ENCODE results near the gene GNAS. TPM values are rescaled to one million over a fixed set of nuclear protein-coding genes. Genes with fewer than 3 reads are reported as not detected.

The GNAS gene
- total RNA-seq, 4 donors from 2014 or later: 513 to 854 (median 781) TPM

DNA sequence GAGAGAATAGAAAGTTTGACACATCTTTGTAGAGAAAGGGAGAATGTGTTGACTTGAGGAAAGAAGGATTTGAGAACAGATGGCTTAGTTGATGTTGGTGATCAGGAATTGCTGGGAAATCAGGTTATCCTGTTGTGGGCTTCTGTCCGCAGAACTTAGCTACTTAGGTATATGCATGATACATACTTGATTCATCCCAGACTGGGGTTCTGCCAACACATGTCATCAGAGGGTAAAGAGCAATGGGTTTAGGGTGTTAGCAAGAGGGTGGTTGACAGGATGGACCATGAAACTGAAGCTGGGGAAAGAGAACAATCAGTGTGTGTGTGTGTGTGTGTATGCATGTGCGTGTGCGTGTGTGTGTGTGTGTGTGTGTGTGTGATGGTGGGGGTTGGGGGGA lies 78.0 kb downstream of the GNAS start:
- TF ChIP-seq, protein P1, sequence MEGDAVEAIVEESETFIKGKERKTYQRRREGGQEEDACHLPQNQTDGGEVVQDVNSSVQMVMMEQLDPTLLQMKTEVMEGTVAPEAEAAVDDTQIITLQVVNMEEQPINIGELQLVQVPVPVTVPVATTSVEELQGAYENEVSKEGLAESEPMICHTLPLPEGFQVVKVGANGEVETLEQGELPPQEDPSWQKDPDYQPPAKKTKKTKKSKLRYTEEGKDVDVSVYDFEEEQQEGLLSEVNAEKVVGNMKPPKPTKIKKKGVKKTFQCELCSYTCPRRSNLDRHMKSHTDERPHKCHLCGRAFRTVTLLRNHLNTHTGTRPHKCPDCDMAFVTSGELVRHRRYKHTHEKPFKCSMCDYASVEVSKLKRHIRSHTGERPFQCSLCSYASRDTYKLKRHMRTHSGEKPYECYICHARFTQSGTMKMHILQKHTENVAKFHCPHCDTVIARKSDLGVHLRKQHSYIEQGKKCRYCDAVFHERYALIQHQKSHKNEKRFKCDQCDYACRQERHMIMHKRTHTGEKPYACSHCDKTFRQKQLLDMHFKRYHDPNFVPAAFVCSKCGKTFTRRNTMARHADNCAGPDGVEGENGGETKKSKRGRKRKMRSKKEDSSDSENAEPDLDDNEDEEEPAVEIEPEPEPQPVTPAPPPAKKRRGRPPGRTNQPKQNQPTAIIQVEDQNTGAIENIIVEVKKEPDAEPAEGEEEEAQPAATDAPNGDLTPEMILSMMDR (IDR thresholded peaks at IDR 0.05 in 4 of 5, conservative IDR thresholded peaks at IDR 0.05 in 1 of 5): no peak
- TF ChIP-seq POLR2A (IDR thresholded peaks at IDR 0.05): no peak
- no peaks in the 10 kb centered on the region for H3K27me3 ChIP-seq
- intact Hi-C loops (cut with DNase I; ENCODE audit: low total_unique reads): no loop called here
- no peak overlapping the region for H3K27ac ChIP-seq
- H3K9me3 ChIP-seq: no peaks in the 10 kb centered on the region
- H3K36me3 ChIP-seq: no peaks in the 10 kb centered on the region
- in situ Hi-C loops (cut with MboI; ENCODE audit: low sequenced_read_pairs in 4 of 4): no loop called here
- DNase-seq: no peak
- ATAC-seq: no peak
- H3K4me1 ChIP-seq: no peaks in the 10 kb centered on the region
- no peak overlapping the region for H3K4me3 ChIP-seq

DNA sequence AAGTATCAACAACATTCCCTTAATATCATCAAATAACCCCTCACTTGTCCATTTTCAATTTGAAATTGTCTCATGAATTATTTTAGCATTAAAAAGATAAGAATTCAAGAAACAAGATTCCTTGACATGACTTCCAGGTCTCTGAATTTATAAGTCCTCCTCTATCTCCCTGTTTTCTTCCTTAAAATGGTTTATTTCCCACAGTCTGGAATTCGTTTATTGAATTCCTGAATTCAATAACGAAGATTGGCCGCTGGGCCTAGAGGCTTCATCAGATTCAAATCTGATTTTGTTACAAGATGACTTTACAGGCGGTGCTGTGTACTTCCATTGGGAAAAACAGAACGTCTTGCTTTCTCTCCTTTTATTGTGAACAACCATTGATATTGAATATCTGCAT lies 79.7 kb downstream of the GNAS start:
- no peak for DNase-seq
- H3K27ac ChIP-seq: no peak overlapping the region
- no peak for ATAC-seq
- no peaks in the 10 kb centered on the region for H3K36me3 ChIP-seq
- TF ChIP-seq POLR2A (IDR thresholded peaks at IDR 0.05): no peak
- TF ChIP-seq, protein P1 (IDR thresholded peaks at IDR 0.05 in 4 of 5, conservative IDR thresholded peaks at IDR 0.05 in 1 of 5): no peak
- in situ Hi-C loops (cut with MboI; ENCODE audit: low sequenced_read_pairs in 4 of 4) (no loop called here), intact Hi-C loops (cut with DNase I; ENCODE audit: low total_unique reads) (no loop called here)
- no peaks in the 10 kb centered on the region for H3K4me1 ChIP-seq
- no peaks in the 10 kb centered on the region for H3K27me3 ChIP-seq
- H3K4me3 ChIP-seq: no peak overlapping the region
- H3K9me3 ChIP-seq: no peaks in the 10 kb centered on the region

DNA sequence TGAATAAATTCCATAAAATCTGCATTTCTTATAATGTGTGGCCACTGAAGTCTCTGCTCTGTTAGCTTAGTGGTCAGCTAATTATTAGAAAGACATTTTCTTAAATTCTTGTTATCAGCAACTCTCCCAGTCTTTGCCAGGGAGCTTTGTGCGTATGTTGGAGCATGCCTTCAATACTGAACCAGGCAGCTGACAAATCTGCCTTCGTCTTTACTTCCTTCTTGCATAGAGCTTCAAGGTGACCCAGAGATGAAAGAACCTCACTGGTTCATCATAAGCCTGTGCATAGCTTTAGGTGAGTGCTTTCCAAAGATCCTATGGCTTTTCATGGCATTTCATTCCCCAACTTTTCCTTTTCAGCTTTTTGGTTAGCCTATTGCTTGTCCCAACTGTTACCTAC lies 85.6 kb downstream of the GNAS start:
- H3K4me3 ChIP-seq: no peak overlapping the region
- H3K27ac ChIP-seq: no peak overlapping the region
- in situ Hi-C loops (cut with MboI; ENCODE audit: low sequenced_read_pairs in 4 of 4) (no loop called here), intact Hi-C loops (cut with DNase I; ENCODE audit: low total_unique reads) (no loop called here)
- ATAC-seq: no peak
- no peaks in the 10 kb centered on the region for H3K4me1 ChIP-seq
- H3K27me3 ChIP-seq: no peaks in the 10 kb centered on the region
- H3K36me3 ChIP-seq: no peaks in the 10 kb centered on the region
- DNase-seq: no peak
- H3K9me3 ChIP-seq: no peaks in the 10 kb centered on the region
- TF ChIP-seq POLR2A (IDR thresholded peaks at IDR 0.05): no peak
- TF ChIP-seq, protein P1 (IDR thresholded peaks at IDR 0.05 in 4 of 5, conservative IDR thresholded peaks at IDR 0.05 in 1 of 5): no peak

DNA sequence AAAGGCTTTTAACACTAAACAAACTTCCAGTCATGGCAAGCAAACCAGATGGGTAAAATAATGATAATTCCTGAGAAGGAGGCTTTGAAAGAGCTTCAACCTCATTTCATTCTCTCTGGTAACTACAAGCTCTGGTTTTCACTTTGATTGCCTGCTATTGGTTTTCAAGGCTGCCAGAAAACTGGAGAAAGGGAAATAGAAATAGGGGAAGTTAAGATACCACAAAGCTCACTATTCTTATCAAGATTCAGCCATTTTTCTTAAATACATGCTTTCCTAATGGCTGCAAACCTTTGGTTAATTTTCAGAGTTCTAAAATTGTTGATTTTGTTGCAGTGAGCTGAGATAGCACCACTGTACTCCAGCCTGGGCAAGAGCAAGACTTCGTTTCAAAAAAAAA lies 86.0 kb downstream of the GNAS start:
- no peaks in the 10 kb centered on the region for H3K36me3 ChIP-seq
- no peaks in the 10 kb centered on the region for H3K9me3 ChIP-seq
- DNase-seq (no peak), ATAC-seq (no peak)
- TF ChIP-seq, protein P1 (IDR thresholded peaks at IDR 0.05 in 4 of 5, conservative IDR thresholded peaks at IDR 0.05 in 1 of 5): no peak
- TF ChIP-seq POLR2A (IDR thresholded peaks at IDR 0.05): no peak
- no peak overlapping the region for H3K27ac ChIP-seq
- no peak overlapping the region for H3K4me3 ChIP-seq
- intact Hi-C loops (cut with DNase I; ENCODE audit: low total_unique reads): no loop called here
- in situ Hi-C loops (cut with MboI; ENCODE audit: low sequenced_read_pairs in 4 of 4): no loop called here
- no peaks in the 10 kb centered on the region for H3K27me3 ChIP-seq
- H3K4me1 ChIP-seq: no peaks in the 10 kb centered on the region

DNA sequence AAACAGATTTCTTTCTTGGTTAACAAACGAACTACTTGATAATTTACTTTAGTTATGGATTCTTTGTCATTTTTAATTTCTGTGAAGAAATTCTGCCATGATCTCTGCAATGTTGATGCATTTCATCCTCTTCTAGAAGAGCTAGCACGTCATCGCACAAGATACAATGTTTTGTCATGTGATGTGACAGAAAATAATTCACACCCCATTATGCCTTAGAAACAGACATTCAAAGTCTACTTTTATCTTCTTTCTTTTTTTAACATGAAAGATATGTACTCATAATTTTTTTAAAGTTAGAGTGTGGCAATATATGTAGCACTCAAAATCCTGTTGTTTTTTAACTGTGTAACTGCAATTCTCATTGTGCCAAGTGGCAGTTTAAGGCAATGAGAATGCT lies 89.0 kb downstream of the GNAS start:
- Histone ChIP-seq H3K36me3 (no peaks in the 10 kb centered on the region), H3K4me1 (no peaks in the 10 kb centered on the region), H3K4me3 (no peak overlapping the region), H3K27me3 (no peaks in the 10 kb centered on the region), H3K27ac (no peak overlapping the region), H3K9me3 (no peaks in the 10 kb centered on the region)
- in situ Hi-C loops (cut with MboI; ENCODE audit: low sequenced_read_pairs in 4 of 4): no loop called here
- TF ChIP-seq, protein P1 (IDR thresholded peaks at IDR 0.05 in 4 of 5, conservative IDR thresholded peaks at IDR 0.05 in 1 of 5): no peak
- no peak for TF ChIP-seq POLR2A (IDR thresholded peaks at IDR 0.05)
- no peak for DNase-seq
- intact Hi-C loops (cut with DNase I; ENCODE audit: low total_unique reads): no loop called here
- ATAC-seq: no peak
